GM21717 (cell line): Measurements from ENCODE around the gene BOLA2B.
A peak's percentile ranks its signal among the peaks of the same experiment; 100 is the strongest.
"Not testable (repeated sequence)": the region's sequence is repeated elsewhere in the genome, so short reads cannot be mapped to it uniquely, and the experiment has no call there.

Experiments
- ATAC-seq: cut with Tn5 transposase; IDR thresholded peaks from one replicate; pipeline ENCODE4 v1.9.1; 2021; ENCODE audit warnings: mild to moderate bottlenecking, moderate library complexity; ENCODE audit not compliant: unreplicated experiment

BOLA2B gene

GRCh38 chr16:30193615-30194014 lies at the start of gene BOLA2B, which contains the start of gene SLX1A:
Gene BOLA2B (minus strand): TSS chr16:30193666. CDS start chr16:30193595, 71 bp downstream.
Gene SLX1A (plus strand): TSS chr16:30193875. CDS start chr16:30194085, 210 bp downstream.
- ATAC-seq = peak; percentile 78

GRCh38 chr16:30217082-30217481 lies 23.6 kb upstream of the BOLA2B start:
- ATAC-seq = not testable (repeated sequence)

GRCh38 chr16:30211414-30211813 lies 17.9 kb upstream of the BOLA2B start:
- not testable (repeated sequence) for ATAC-seq

GRCh38 chr16:30209032-30209431 lies 15.6 kb upstream of the BOLA2B start:
- ATAC-seq = not testable (repeated sequence)

- not testable (repeated sequence) for ATAC-seq
These were observed 13.7 kb upstream of the BOLA2B start for GRCh38 chr16:30207063-30207704.

GRCh38 chr16:30206252-30206651 lies 12.8 kb upstream of the BOLA2B start:
- not testable (repeated sequence) for ATAC-seq

GRCh38 chr16:30205541-30206236 lies 12.2 kb upstream of the BOLA2B start:
- not testable (repeated sequence) for ATAC-seq

GRCh38 chr16:30199608-30200343 lies 6.3 kb upstream of the BOLA2B start:
- not testable (repeated sequence) for ATAC-seq

- ATAC-seq = not testable (repeated sequence)
These were observed 5.6 kb upstream of the BOLA2B start, which contains the start of gene SULT1A3 for GRCh38 chr16:30199049-30199448. Gene SULT1A3 (plus strand): TSS chr16:30199255. CDS start chr16:30200729, 1,474 bp downstream.

- ATAC-seq = not testable (repeated sequence)
These were observed 3.5 kb upstream of the BOLA2B start for GRCh38 chr16:30197001-30197400.

GRCh38 chr16:30194172-30194925 lies 883 bp upstream of the BOLA2B start:
- ATAC-seq = peak; percentile 61

- ATAC-seq = peak; percentile 10
These were observed 368 bp downstream of the BOLA2B start for GRCh38 chr16:30193098-30193497.

GRCh38 chr16:30191158-30191557 lies 2.3 kb downstream of the BOLA2B start:
- not testable (repeated sequence) for ATAC-seq

GRCh38 chr16:30187971-30188561 lies 5.4 kb downstream of the BOLA2B start:
- no peak for ATAC-seq

GRCh38 chr16:30187556-30187865 lies 6.0 kb downstream of the BOLA2B start:
- ATAC-seq = no peak

GRCh38 chr16:30186782-30187555 lies 6.5 kb downstream of the BOLA2B start:
- ATAC-seq = no peak

GRCh38 chr16:30186444-30186781 lies 7.1 kb downstream of the BOLA2B start:
- no peak for ATAC-seq

GRCh38 chr16:30185683-30186421 lies 7.6 kb downstream of the BOLA2B start:
- ATAC-seq = no peak
